K562 (cell line): Measurements from ENCODE around the gene EPHB1. TPM values are rescaled to one million over a fixed set of nuclear protein-coding genes. Genes with fewer than 3 reads are reported as not detected.

Experiments
- ATAC-seq: fragments of 200-7000 bp; cut with Tn5 transposase; 3 replicates; pipeline ENCODE4 v1.9.1; 2020; ENCODE audit warnings: moderate library complexity
- BruUV-seq: library from RNA; stranded (reverse); fragments of 400-500 nt; replicated peaks from 2 replicates; lab custom pipeline; 2021; lab: Mats Ljungman, UMichigan
- CTCF ChIA-PET: fragments of 300-600 bp; formaldehyde crosslinking; extraction: SDS; loops from one replicate; lab custom pipeline; 2021; ENCODE audit warnings: low intra/inter-chr PET ratio; lab: Yijun Ruan, JAX
- POLR2A ChIA-PET: fragments of 300-600, 350-650 bp; sonication (Branson Sonifier 250); formaldehyde crosslinking; extraction: SDS; loops from one replicate; lab custom pipeline; 2021; ENCODE audit warnings: antibody characterized with exemption, inconsistent platforms; lab: Yijun Ruan, JAX
- DNase-seq, 4 experiments: peaks; one replicate each; pipeline versions ENCODE4 v3.0.0 to v3.0.0-alpha.2; 2011 to 2018; ENCODE audit warnings: low spot score in 3 of 4, mixed read lengths in 3 of 4; ENCODE audit errors: extremely low read depth in 1 of 4
- FAIRE-seq: peaks from 2 replicates; lab custom pipeline; 2011; peaks lifted over from hg19 to GRCh38; lab: Jason Lieb, UNC
- H2AFZ ChIP-seq: 2 replicates; pipeline ENCODE4 v1.6.0; 2011; ENCODE audit warnings: low read depth, low read length, control low read depth, inconsistent platforms
- H3K27ac ChIP-seq: fragments of 200-600 bp; 3 replicates; pipeline ENCODE4 v1.8.0; 2011; ENCODE audit warnings: low read depth, mild to moderate bottlenecking, control low read depth, inconsistent platforms, low read length, moderate library complexity, mixed read lengths; ENCODE audit errors: extremely low read depth
- H3K27me3 ChIP-seq, 2 experiments: fragments of 300-600 bp in 1 of 2; 2 replicates in 1 of 2; 3 replicates in 1 of 2; pipeline versions ENCODE4 v1.6.0 to v1.8.0; 2011; ENCODE audit warnings: inconsistent platforms in 2 of 2, low read length in 2 of 2, mild to moderate bottlenecking in 1 of 2, mixed read lengths in 1 of 2, moderate library complexity in 1 of 2; ENCODE audit not compliant: control insufficient read depth in 2 of 2, insufficient read depth in 2 of 2
- H3K36me3 ChIP-seq: fragments of 300-600 bp; 3 replicates; pipeline ENCODE4 v1.8.0; 2011; ENCODE audit warnings: mild to moderate bottlenecking, low read length, inconsistent platforms; ENCODE audit not compliant: control insufficient read depth, insufficient read depth
- H3K4me1 ChIP-seq, 2 experiments: fragments of 200-600 bp in 1 of 2; replicated peaks in 1 of 2; 2 replicates in 1 of 2; 3 replicates in 1 of 2; pipeline versions ENCODE4 v1.5.1 to v1.8.0; 2011; ENCODE audit warnings: inconsistent platforms in 2 of 2, low read length in 2 of 2, mild to moderate bottlenecking in 1 of 2, mixed read lengths in 1 of 2, moderate library complexity in 1 of 2; ENCODE audit not compliant: control insufficient read depth in 2 of 2, insufficient read depth in 2 of 2
- H3K4me2 ChIP-seq: 2 replicates; pipeline ENCODE4 v1.6.1; 2011; ENCODE audit warnings: low read length, control low read depth, inconsistent platforms, mixed read lengths; ENCODE audit not compliant: insufficient read depth
- H3K4me3 ChIP-seq: fragments of 200-600 bp; sonication (generic), shearing (Covaris generic); 2 replicates; pipeline ENCODE4 v1.5.1; 2016; ENCODE audit warnings: control low read depth, inconsistent platforms
- H3K79me2 ChIP-seq: fragments of 200-600 bp; 3 replicates; pipeline ENCODE4 v1.8.0; 2011; ENCODE audit warnings: low read length, inconsistent platforms; ENCODE audit not compliant: control insufficient read depth, insufficient read depth
- H3K9ac ChIP-seq, 2 experiments: 2 replicates each; pipeline versions ENCODE4 v1.6.0 to v1.6.1; 2011; ENCODE audit warnings: low read depth in 2 of 2, low read length in 2 of 2, control low read depth in 1 of 2, inconsistent platforms in 1 of 2, mild to moderate bottlenecking in 1 of 2, mixed read lengths in 1 of 2; ENCODE audit not compliant: insufficient read depth in 1 of 2
- H3K9me1 ChIP-seq: one replicate; pipeline ENCODE4 v1.6.0; 2011; ENCODE audit warnings: inconsistent platforms, mild to moderate bottlenecking, low read length, moderate library complexity; ENCODE audit not compliant: control insufficient read depth, insufficient read depth
- H3K9me3 ChIP-seq: replicated peaks from 2 replicates; pipeline ENCODE4 v1.5.1; 2011; ENCODE audit warnings: low read depth, low read length, inconsistent platforms; ENCODE audit not compliant: control insufficient read depth, insufficient read depth
- H4K20me1 ChIP-seq: replicated peaks from 2 replicates; pipeline ENCODE4 v1.6.1; 2011; ENCODE audit warnings: low read length, inconsistent platforms, mixed read lengths; ENCODE audit not compliant: control insufficient read depth, insufficient read depth
- PCBP1 ChIP-seq: fragments of 200-400 bp; formaldehyde crosslinking; IDR thresholded peaks from 2 replicates; pipeline ENCODE4 v1.6.1; 2018; ENCODE audit warnings: mild to moderate bottlenecking, low read depth, low read length; ENCODE audit not compliant: poor library complexity, severe bottlenecking
- WGBS: fragments of 100-300 bp; shearing (Covaris generic); methylation state at CpG from one replicate; pipeline ENCODE4 v1.1.6; 2016; ENCODE audit warnings: low coverage, mixed read lengths; ENCODE audit not compliant: insufficient coverage; ENCODE audit errors: missing lambda C conversion rate; 5-methylcytosine and 5-hydroxymethylcytosine counted together
- in situ Hi-C: fragments of 300-500 bp; cut with MboI; formaldehyde crosslinking; loops from 4 replicates; pipeline ENCODE4 v1.15.0; 2018; ENCODE audit warnings: inconsistent platforms, mixed read lengths
- intact Hi-C: fragments of 100-400 bp; cut with micrococcal nuclease; formaldehyde crosslinking; loops from 2 replicates; pipeline ENCODE4 v1.14.2; 2022
- polyA plus RNA-seq, 8 experiments: library from polyadenylated mRNA; depleted of rRNA in 4 of 8; stranded (reverse) in 5 of 8; unstranded in 3 of 8; fragments of >200 nt; fragmentation: Nextera tagmentation in 2 of 8; fragmentation: Illumina TruSeq in 1 of 8; extraction: Ambion mirVana in 2 of 8; extraction: Trizol in 1 of 8; gene quantifications; 2 replicates each; pipeline versions ENCODE4 v1.2.1 to v1.2.3, GENCODE V29; 2011 to 2014; ENCODE audit warnings: inconsistent platforms in 1 of 8, missing spikeins in 1 of 8
- total RNA-seq, 7 experiments: library from RNA; depleted of rRNA in 6 of 7; stranded (reverse); fragments of >200 nt in 6 of 7; fragmentation: Illumina TruSeq in 2 of 7; extraction: Trizol in 2 of 7; gene quantifications; 2 replicates each; pipeline versions ENCODE4 v1.2.1 to v1.2.3, GENCODE V29; 2011 to 2021; ENCODE audit warnings: low replicate concordance in 1 of 7
- TF ChIP-seq, protein P1 (sequence below): fragments of 450-650 bp; formaldehyde crosslinking; IDR thresholded peaks from 2 replicates; pipeline ENCODE4 v1.4.0; 2022; ENCODE audit warnings: missing genetic modification characterization
- TF ChIP-seq, protein P2 (sequence below): fragments of 200-800 bp; sonication (Bioruptor generic); IDR thresholded peaks from 2 replicates; pipeline ENCODE4 v1.6.1; 2016; ENCODE audit warnings: missing genetic modification characterization, missing compliant biosample characterization

EPHB1 gene
- total and polyA plus RNA-seq, 9 of the 15 experiments (the other 6 are each of a cell fraction or from before 2014, with no cell fraction given) = 0.29 TPM; not detected in 8

GRCh38 chr3:135157045-135157740, 362.1 kb downstream of the EPHB1 start:
- Histone ChIP-seq H3K36me3 (no peaks in the 10 kb centered on the region), H3K4me2 (no peak overlapping the region), H3K4me3 (no peak overlapping the region), H3K79me2 (no peaks in the 10 kb centered on the region), H3K9me1 (no peaks in the 10 kb centered on the region), H2AFZ (no peak overlapping the region), H3K27ac (no peak overlapping the region), H3K4me1 (no peaks in the 10 kb centered on the region; a peak in 1 of 5 replicates), H3K9me3 (no peaks in the 10 kb centered on the region), H4K20me1 (no peaks in the 10 kb centered on the region), H3K9ac (no peak overlapping the region), H3K27me3 (no peaks in the 10 kb centered on the region)
- ATAC-seq (no peak), DNase-seq (no peak), FAIRE-seq (no peak)
- CTCF ChIA-PET = no interaction called here
- 0% methylated on average over 6 of the region's 6 CpGs for WGBS
- intact Hi-C loops = no loop called here
- POLR2A ChIA-PET = no interaction called here
- in situ Hi-C loops = no loop called here
- no TSS peak for BruUV-seq
- TF ChIP-seq, protein P1, sequence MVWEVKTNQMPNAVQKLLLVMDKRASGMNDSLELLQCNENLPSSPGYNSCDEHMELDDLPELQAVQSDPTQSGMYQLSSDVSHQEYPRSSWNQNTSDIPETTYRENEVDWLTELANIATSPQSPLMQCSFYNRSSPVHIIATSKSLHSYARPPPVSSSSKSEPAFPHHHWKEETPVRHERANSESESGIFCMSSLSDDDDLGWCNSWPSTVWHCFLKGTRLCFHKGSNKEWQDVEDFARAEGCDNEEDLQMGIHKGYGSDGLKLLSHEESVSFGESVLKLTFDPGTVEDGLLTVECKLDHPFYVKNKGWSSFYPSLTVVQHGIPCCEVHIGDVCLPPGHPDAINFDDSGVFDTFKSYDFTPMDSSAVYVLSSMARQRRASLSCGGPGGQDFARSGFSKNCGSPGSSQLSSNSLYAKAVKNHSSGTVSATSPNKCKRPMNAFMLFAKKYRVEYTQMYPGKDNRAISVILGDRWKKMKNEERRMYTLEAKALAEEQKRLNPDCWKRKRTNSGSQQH (CRISPR knock-in tag) = no peak
- TF ChIP-seq, protein P2, sequence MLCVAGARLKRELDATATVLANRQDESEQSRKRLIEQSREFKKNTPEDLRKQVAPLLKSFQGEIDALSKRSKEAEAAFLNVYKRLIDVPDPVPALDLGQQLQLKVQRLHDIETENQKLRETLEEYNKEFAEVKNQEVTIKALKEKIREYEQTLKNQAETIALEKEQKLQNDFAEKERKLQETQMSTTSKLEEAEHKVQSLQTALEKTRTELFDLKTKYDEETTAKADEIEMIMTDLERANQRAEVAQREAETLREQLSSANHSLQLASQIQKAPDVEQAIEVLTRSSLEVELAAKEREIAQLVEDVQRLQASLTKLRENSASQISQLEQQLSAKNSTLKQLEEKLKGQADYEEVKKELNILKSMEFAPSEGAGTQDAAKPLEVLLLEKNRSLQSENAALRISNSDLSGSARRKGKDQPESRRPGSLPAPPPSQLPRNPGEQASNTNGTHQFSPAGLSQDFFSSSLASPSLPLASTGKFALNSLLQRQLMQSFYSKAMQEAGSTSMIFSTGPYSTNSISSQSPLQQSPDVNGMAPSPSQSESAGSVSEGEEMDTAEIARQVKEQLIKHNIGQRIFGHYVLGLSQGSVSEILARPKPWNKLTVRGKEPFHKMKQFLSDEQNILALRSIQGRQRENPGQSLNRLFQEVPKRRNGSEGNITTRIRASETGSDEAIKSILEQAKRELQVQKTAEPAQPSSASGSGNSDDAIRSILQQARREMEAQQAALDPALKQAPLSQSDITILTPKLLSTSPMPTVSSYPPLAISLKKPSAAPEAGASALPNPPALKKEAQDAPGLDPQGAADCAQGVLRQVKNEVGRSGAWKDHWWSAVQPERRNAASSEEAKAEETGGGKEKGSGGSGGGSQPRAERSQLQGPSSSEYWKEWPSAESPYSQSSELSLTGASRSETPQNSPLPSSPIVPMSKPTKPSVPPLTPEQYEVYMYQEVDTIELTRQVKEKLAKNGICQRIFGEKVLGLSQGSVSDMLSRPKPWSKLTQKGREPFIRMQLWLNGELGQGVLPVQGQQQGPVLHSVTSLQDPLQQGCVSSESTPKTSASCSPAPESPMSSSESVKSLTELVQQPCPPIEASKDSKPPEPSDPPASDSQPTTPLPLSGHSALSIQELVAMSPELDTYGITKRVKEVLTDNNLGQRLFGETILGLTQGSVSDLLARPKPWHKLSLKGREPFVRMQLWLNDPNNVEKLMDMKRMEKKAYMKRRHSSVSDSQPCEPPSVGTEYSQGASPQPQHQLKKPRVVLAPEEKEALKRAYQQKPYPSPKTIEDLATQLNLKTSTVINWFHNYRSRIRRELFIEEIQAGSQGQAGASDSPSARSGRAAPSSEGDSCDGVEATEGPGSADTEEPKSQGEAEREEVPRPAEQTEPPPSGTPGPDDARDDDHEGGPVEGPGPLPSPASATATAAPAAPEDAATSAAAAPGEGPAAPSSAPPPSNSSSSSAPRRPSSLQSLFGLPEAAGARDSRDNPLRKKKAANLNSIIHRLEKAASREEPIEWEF (CRISPR knock-in tag) = no peak
- TF ChIP-seq PCBP1 = no peak
